Measurements from ENCODE around the gene PRR7.

Gene PRR7

GRCh38 chr5:177432839-177433657 is 13.6 kb upstream of the PRR7 start:
- TF ChIP-seq TAF1 (IDR thresholded peaks at IDR 0.05; ENCODE audit: borderline replicate concordance, low read depth, low read length) (no peak), POLR2A (IDR thresholded peaks at IDR 0.05; ENCODE audit: low read depth, low read length) (peak; percentile 33; the same call in 1 of the 2 replicates)
- DNase-seq (ENCODE audit: insufficient read length) (no peak), FAIRE-seq (no peak)

- DNase-seq (ENCODE audit: insufficient read length), result no peak
- FAIRE-seq, result no peak
- TF ChIP-seq TAF1 (IDR thresholded peaks at IDR 0.05; ENCODE audit: borderline replicate concordance, low read depth, low read length) (no peak), POLR2A (IDR thresholded peaks at IDR 0.05; ENCODE audit: low read depth, low read length) (no peak), POLR2AphosphoS5 (IDR thresholded peaks at IDR 0.05; ENCODE audit: low read depth, low read length) (no peak)
These were observed 12.9 kb upstream of the PRR7 start for GRCh38 chr5:177433658-177434217.

GRCh38 chr5:177434437-177434836 is 12.2 kb upstream of the PRR7 start:
- no peak for DNase-seq (ENCODE audit: insufficient read length)
- FAIRE-seq, result no peak
- TF ChIP-seq POLR2AphosphoS5 (IDR thresholded peaks at IDR 0.05; ENCODE audit: low read depth, low read length) (no peak), POLR2A (IDR thresholded peaks at IDR 0.05; ENCODE audit: low read depth, low read length) (no peak), TAF1 (IDR thresholded peaks at IDR 0.05; ENCODE audit: borderline replicate concordance, low read depth, low read length) (no peak)

GRCh38 chr5:177434942-177435738 is 11.5 kb upstream of the PRR7 start:
- DNase-seq (ENCODE audit: insufficient read length) (no peak), FAIRE-seq (no peak)
- TF ChIP-seq POLR2A (IDR thresholded peaks at IDR 0.05; ENCODE audit: low read depth, low read length) (no peak), TAF1 (IDR thresholded peaks at IDR 0.05; ENCODE audit: borderline replicate concordance, low read depth, low read length) (no peak), POLR2AphosphoS5 (IDR thresholded peaks at IDR 0.05; ENCODE audit: low read depth, low read length) (no peak)

- no peak for DNase-seq (ENCODE audit: insufficient read length)
- no peak for FAIRE-seq
- TF ChIP-seq POLR2AphosphoS5 (IDR thresholded peaks at IDR 0.05; ENCODE audit: low read depth, low read length) (no peak), TAF1 (IDR thresholded peaks at IDR 0.05; ENCODE audit: borderline replicate concordance, low read depth, low read length) (no peak), POLR2A (IDR thresholded peaks at IDR 0.05; ENCODE audit: low read depth, low read length) (no peak)
These were observed 10.6 kb upstream of the PRR7 start for GRCh38 chr5:177435847-177436536.

GRCh38 chr5:177437623-177438022 is 9.0 kb upstream of the PRR7 start:
- FAIRE-seq (no peak), DNase-seq (ENCODE audit: insufficient read length) (no peak)
- TF ChIP-seq TAF1 (IDR thresholded peaks at IDR 0.05; ENCODE audit: borderline replicate concordance, low read depth, low read length) (no peak), POLR2A (IDR thresholded peaks at IDR 0.05; ENCODE audit: low read depth, low read length) (no peak), POLR2AphosphoS5 (IDR thresholded peaks at IDR 0.05; ENCODE audit: low read depth, low read length) (no peak)

GRCh38 chr5:177438468-177438867 is 8.1 kb upstream of the PRR7 start:
- FAIRE-seq, result no peak

GRCh38 chr5:177439518-177440053 is 7.0 kb upstream of the PRR7 start:
- FAIRE-seq (no peak), DNase-seq (ENCODE audit: insufficient read length) (no peak)
- TF ChIP-seq POLR2AphosphoS5 (IDR thresholded peaks at IDR 0.05; ENCODE audit: low read depth, low read length) (peak; percentile 45; the same call in 1 of the 2 replicates), TAF1 (IDR thresholded peaks at IDR 0.05; ENCODE audit: borderline replicate concordance, low read depth, low read length) (no peak)

More at GRCh38 chr5:177438468-177438867, 8.1 kb upstream of the PRR7 start:
- no peak for DNase-seq (ENCODE audit: insufficient read length)
- TF ChIP-seq POLR2A (IDR thresholded peaks at IDR 0.05; ENCODE audit: low read depth, low read length) (peak; percentile 40; the same call in 1 of the 2 replicates), POLR2AphosphoS5 (IDR thresholded peaks at IDR 0.05; ENCODE audit: low read depth, low read length) (peak; percentile 73), TAF1 (IDR thresholded peaks at IDR 0.05; ENCODE audit: borderline replicate concordance, low read depth, low read length) (no peak)

GRCh38 chr5:177440211-177440989 is 6.2 kb upstream of the PRR7 start:
- DNase-seq (ENCODE audit: insufficient read length) (no peak), FAIRE-seq (no peak)

More at GRCh38 chr5:177440211-177440989, 6.2 kb upstream of the PRR7 start:
- TF ChIP-seq POLR2AphosphoS5 (IDR thresholded peaks at IDR 0.05; ENCODE audit: low read depth, low read length) (peak; percentile 42; the same call in 1 of the 2 replicates), POLR2A (IDR thresholded peaks at IDR 0.05; ENCODE audit: low read depth, low read length) (peak; percentile 52; the same call in 1 of the 2 replicates), TAF1 (IDR thresholded peaks at IDR 0.05; ENCODE audit: borderline replicate concordance, low read depth, low read length) (no peak)
